Effector memory CD8-positive, alpha-beta T cell (primary cell): ENCODE results near the gene OPCML.
A peak's percentile ranks its signal among the peaks of the same experiment; 100 is the strongest.

Experiments
- ATAC-seq: fragments of 150-1000 bp; cut with Tn5 transposase; replicated peaks from 2 replicates; pipeline ENCODE4 v1.10.0; 2021; ENCODE audit warnings: mild to moderate bottlenecking, moderate library complexity
- DNase-seq, 3 experiments: peaks; one replicate each; pipeline ENCODE4 v3.0.0; 2021
- H3K27ac Mint-ChIP-seq, 2 donors: one replicate each; pipeline ENCODE4 v1.8.0; 2022; ENCODE audit warnings: mild to moderate bottlenecking in 2 of 2, mixed read lengths in 2 of 2, moderate library complexity in 2 of 2
- H3K27me3 Mint-ChIP-seq, 2 donors: one replicate each; pipeline ENCODE4 v1.8.0; 2022; ENCODE audit warnings: mixed read lengths in 2 of 2
- H3K36me3 Mint-ChIP-seq: one replicate; pipeline ENCODE4 v1.8.0; 2022; ENCODE audit warnings: mild to moderate bottlenecking, moderate library complexity, mixed read lengths; ENCODE audit not compliant: insufficient read depth
- H3K4me1 Mint-ChIP-seq, 2 donors: one replicate each; pipeline ENCODE4 v1.8.0; 2022; ENCODE audit warnings: low read depth in 2 of 2, mixed read lengths in 2 of 2
- H3K4me3 Mint-ChIP-seq, 2 donors: one replicate each; pipeline ENCODE4 v1.8.0; 2022; ENCODE audit warnings: mild to moderate bottlenecking in 2 of 2, mixed read lengths in 2 of 2, moderate library complexity in 2 of 2
- H3K9me3 Mint-ChIP-seq, 2 donors: one replicate each; pipeline ENCODE4 v1.8.0; 2022; ENCODE audit warnings: mixed read lengths in 2 of 2

Gene OPCML

GRCh38 chr11:132439711-132440255 lies 1092.5 kb downstream of the OPCML start:
- peaks cover 0 to 4% of the 10 kb centered on the region in 2 donors for H3K27me3 Mint-ChIP-seq
- ATAC-seq, result no peak
- peaks cover 2 to 7% of the 10 kb centered on the region in 2 donors for H3K9me3 Mint-ChIP-seq
- peaks cover 5% of the 10 kb centered on the region for H3K36me3 Mint-ChIP-seq
- DNase-seq, result no peak
- no peak overlapping the region for H3K27ac Mint-ChIP-seq
- no peak overlapping the region for H3K4me3 Mint-ChIP-seq
- no peaks in the 10 kb centered on the region for H3K4me1 Mint-ChIP-seq

GRCh38 chr11:132438418-132438817 lies 1093.9 kb downstream of the OPCML start:
- Mint-ChIP-seq H3K27ac (no peak overlapping the region), H3K4me3 (no peak overlapping the region), H3K36me3 (peaks cover 5% of the 10 kb centered on the region), H3K4me1 (no peaks in the 10 kb centered on the region), H3K9me3 (peaks cover 2 to 7% of the 10 kb centered on the region in 2 donors), H3K27me3 (peaks cover 0 to 4% of the 10 kb centered on the region in 2 donors)
- ATAC-seq (no peak), DNase-seq (no peak)

GRCh38 chr11:132430429-132431062 lies 1101.8 kb downstream of the OPCML start:
- H3K27ac Mint-ChIP-seq, result no peak overlapping the region
- peaks cover 0 to 17% of the 10 kb centered on the region in 2 donors for H3K27me3 Mint-ChIP-seq
- peaks cover 5 to 9% of the 10 kb centered on the region in 2 donors for H3K9me3 Mint-ChIP-seq
- ATAC-seq (no peak), DNase-seq (no peak)
- H3K4me3 Mint-ChIP-seq, result no peak overlapping the region
- H3K36me3 Mint-ChIP-seq, result no peaks in the 10 kb centered on the region
- H3K4me1 Mint-ChIP-seq, result no peaks in the 10 kb centered on the region

GRCh38 chr11:132429685-132430084 lies 1102.6 kb downstream of the OPCML start:
- no peak overlapping the region for H3K4me3 Mint-ChIP-seq
- ATAC-seq (no peak), DNase-seq (no peak)
- H3K4me1 Mint-ChIP-seq, result no peaks in the 10 kb centered on the region
- H3K27me3 Mint-ChIP-seq, result peaks cover 0 to 17% of the 10 kb centered on the region in 2 donors
- H3K27ac Mint-ChIP-seq, result no peak overlapping the region
- no peaks in the 10 kb centered on the region for H3K36me3 Mint-ChIP-seq
- peaks cover 6 to 9% of the 10 kb centered on the region in 2 donors for H3K9me3 Mint-ChIP-seq

GRCh38 chr11:132427611-132428010 lies 1104.7 kb downstream of the OPCML start:
- Mint-ChIP-seq H3K27me3 (peaks cover 0 to 17% of the 10 kb centered on the region in 2 donors), H3K4me1 (no peaks in the 10 kb centered on the region), H3K9me3 (peaks cover 5 to 9% of the 10 kb centered on the region in 2 donors), H3K27ac (peak overlapping the region in 1 of 2 donors; percentile 50), H3K4me3 (no peak overlapping the region), H3K36me3 (no peaks in the 10 kb centered on the region)
- ATAC-seq, result no peak
- DNase-seq, result no peak

- H3K36me3 Mint-ChIP-seq, result no peaks in the 10 kb centered on the region
- no peak overlapping the region for H3K27ac Mint-ChIP-seq
- peaks cover 3 to 6% of the 10 kb centered on the region in 2 donors for H3K9me3 Mint-ChIP-seq
- H3K27me3 Mint-ChIP-seq, result peaks cover 0 to 25% of the 10 kb centered on the region in 2 donors
- no peaks in the 10 kb centered on the region for H3K4me1 Mint-ChIP-seq
- ATAC-seq (no peak), DNase-seq (no peak)
- no peak overlapping the region for H3K4me3 Mint-ChIP-seq
These were observed 1107.9 kb downstream of the OPCML start for GRCh38 chr11:132424433-132424832.

- no peaks in the 10 kb centered on the region for H3K36me3 Mint-ChIP-seq
These were observed 1109.0 kb downstream of the OPCML start for GRCh38 chr11:132423266-132423665.

GRCh38 chr11:132422722-132423121 lies 1109.6 kb downstream of the OPCML start:
- peaks cover 0 to 18% of the 10 kb centered on the region in 2 donors for H3K27me3 Mint-ChIP-seq

More at GRCh38 chr11:132423266-132423665, 1109.0 kb downstream of the OPCML start:
- Mint-ChIP-seq H3K27me3 (peaks cover 0 to 18% of the 10 kb centered on the region in 2 donors), H3K27ac (no peak overlapping the region), H3K4me1 (no peaks in the 10 kb centered on the region), H3K9me3 (peaks cover 0 to 3% of the 10 kb centered on the region in 2 donors), H3K4me3 (no peak overlapping the region)
- ATAC-seq, result no peak
- no peak for DNase-seq

GRCh38 chr11:132421555-132421954 lies 1110.7 kb downstream of the OPCML start:
- DNase-seq (no peak), ATAC-seq (no peak)
- no peak overlapping the region for H3K27ac Mint-ChIP-seq
- H3K27me3 Mint-ChIP-seq, result peaks cover 0 to 18% of the 10 kb centered on the region in 2 donors
- peaks cover 0 to 3% of the 10 kb centered on the region in 2 donors for H3K9me3 Mint-ChIP-seq
- H3K4me3 Mint-ChIP-seq, result no peak overlapping the region
- no peaks in the 10 kb centered on the region for H3K36me3 Mint-ChIP-seq
- no peaks in the 10 kb centered on the region for H3K4me1 Mint-ChIP-seq

More at GRCh38 chr11:132422722-132423121, 1109.6 kb downstream of the OPCML start:
- Mint-ChIP-seq H3K27ac (no peak overlapping the region), H3K4me1 (no peaks in the 10 kb centered on the region), H3K9me3 (peaks cover 0 to 3% of the 10 kb centered on the region in 2 donors), H3K4me3 (no peak overlapping the region), H3K36me3 (no peaks in the 10 kb centered on the region)
- no peak for DNase-seq
- ATAC-seq, result no peak

- peaks cover 0 to 7% of the 10 kb centered on the region in 2 donors for H3K27me3 Mint-ChIP-seq
- ATAC-seq (no peak), DNase-seq (no peak)
- H3K4me3 Mint-ChIP-seq, result no peak overlapping the region
- no peaks in the 10 kb centered on the region for H3K36me3 Mint-ChIP-seq
- H3K27ac Mint-ChIP-seq, result no peak overlapping the region
- H3K4me1 Mint-ChIP-seq, result no peaks in the 10 kb centered on the region
- peaks cover 0 to 3% of the 10 kb centered on the region in 2 donors for H3K9me3 Mint-ChIP-seq
These were observed 1117.8 kb downstream of the OPCML start for GRCh38 chr11:132414451-132414850.

- DNase-seq (no peak), ATAC-seq (no peak)
- H3K27me3 Mint-ChIP-seq, result peaks cover 0 to 7% of the 10 kb centered on the region in 2 donors
- H3K4me1 Mint-ChIP-seq, result no peaks in the 10 kb centered on the region
- H3K27ac Mint-ChIP-seq, result no peak overlapping the region
- H3K36me3 Mint-ChIP-seq, result no peaks in the 10 kb centered on the region
- H3K9me3 Mint-ChIP-seq, result peaks cover 0 to 3% of the 10 kb centered on the region in 2 donors
- no peak overlapping the region for H3K4me3 Mint-ChIP-seq
These were observed 1121.9 kb downstream of the OPCML start for GRCh38 chr11:132410383-132410782.

GRCh38 chr11:132409573-132410355 lies 1122.5 kb downstream of the OPCML start:
- no peak for ATAC-seq
- DNase-seq, result no peak
- Mint-ChIP-seq H3K4me1 (no peaks in the 10 kb centered on the region), H3K4me3 (no peak overlapping the region), H3K27me3 (peaks cover 0 to 7% of the 10 kb centered on the region in 2 donors), H3K9me3 (peaks cover 0 to 3% of the 10 kb centered on the region in 2 donors), H3K27ac (no peak overlapping the region), H3K36me3 (no peaks in the 10 kb centered on the region)

GRCh38 chr11:132408877-132409276 lies 1123.4 kb downstream of the OPCML start:
- DNase-seq, result no peak
- Mint-ChIP-seq H3K27me3 (peaks cover 0 to 7% of the 10 kb centered on the region in 2 donors), H3K9me3 (peaks cover 0 to 3% of the 10 kb centered on the region in 2 donors), H3K4me1 (no peaks in the 10 kb centered on the region), H3K4me3 (no peak overlapping the region), H3K27ac (no peak overlapping the region), H3K36me3 (no peaks in the 10 kb centered on the region)
- ATAC-seq, result no peak
